Middle frontal gyrus (tissue), 1 donor: ENCODE data around the gene SLC6A9.

Source experiments
- DNase-seq: peaks from one replicate; pipeline ENCODE4 v3.0.0-alpha.2; 2015; ENCODE audit warnings: low spot score; ENCODE audit errors: extremely low spot score

SLC6A9 gene

GRCh38 chr1:44029911-44030604 lies 1.2 kb downstream of the SLC6A9 start:
- DNase-seq: peak; percentile 80

GRCh38 chr1:44029260-44029910 lies 1.9 kb downstream of the SLC6A9 start:
- DNase-seq: no peak

GRCh38 chr1:44027320-44027719 lies 3.9 kb downstream of the SLC6A9 start:
- DNase-seq: no peak

GRCh38 chr1:44025816-44026215 lies 5.4 kb downstream of the SLC6A9 start:
- DNase-seq: no peak

GRCh38 chr1:44024903-44025525 lies 6.2 kb downstream of the SLC6A9 start:
- no peak for DNase-seq

GRCh38 chr1:44024031-44024902 lies 7.0 kb downstream of the SLC6A9 start:
- DNase-seq: no peak

GRCh38 chr1:44021581-44022321 lies 9.5 kb downstream of the SLC6A9 start:
- DNase-seq: no peak

GRCh38 chr1:44021156-44021555 lies 10.1 kb downstream of the SLC6A9 start:
- DNase-seq: no peak

GRCh38 chr1:44020464-44020863 lies 10.8 kb downstream of the SLC6A9 start:
- no peak for DNase-seq

GRCh38 chr1:44019466-44019948 lies 11.8 kb downstream of the SLC6A9 start:
- DNase-seq: no peak

GRCh38 chr1:44016890-44017400 lies 14.3 kb downstream of the SLC6A9 start:
- no peak for DNase-seq

GRCh38 chr1:44016041-44016889 lies 15.0 kb downstream of the SLC6A9 start:
- DNase-seq: no peak

GRCh38 chr1:44015206-44015605 lies 16.1 kb downstream of the SLC6A9 start:
- no peak for DNase-seq

GRCh38 chr1:44014365-44015104 lies 16.7 kb downstream of the SLC6A9 start:
- DNase-seq: no peak

GRCh38 chr1:44013949-44014348 lies 17.3 kb downstream of the SLC6A9 start:
- DNase-seq: no peak

- no peak for DNase-seq
Observed at GRCh38 chr1:44012941-44013609, 18.2 kb downstream of the SLC6A9 start.

GRCh38 chr1:44012404-44012803 lies 18.9 kb downstream of the SLC6A9 start:
- no peak for DNase-seq

GRCh38 chr1:44010935-44011471 lies 20.3 kb downstream of the SLC6A9 start:
- no peak for DNase-seq
